Measurements from ENCODE around the gene GPS2.

Gene GPS2

GRCh38 chr17:7304179-7304578 is 11.0 kb downstream of the GPS2 start:
- no peak for DNase-seq (ENCODE audit: low read depth)
- no peak overlapping the region for H3K4me3 ChIP-seq (ENCODE audit: control insufficient read depth, low read depth, low read length)
- no peak for TF ChIP-seq CTCF (IDR thresholded peaks at IDR 0.05; ENCODE audit: control insufficient read depth, insufficient read depth, low read depth, low read length, missing control alignments)

DNA sequence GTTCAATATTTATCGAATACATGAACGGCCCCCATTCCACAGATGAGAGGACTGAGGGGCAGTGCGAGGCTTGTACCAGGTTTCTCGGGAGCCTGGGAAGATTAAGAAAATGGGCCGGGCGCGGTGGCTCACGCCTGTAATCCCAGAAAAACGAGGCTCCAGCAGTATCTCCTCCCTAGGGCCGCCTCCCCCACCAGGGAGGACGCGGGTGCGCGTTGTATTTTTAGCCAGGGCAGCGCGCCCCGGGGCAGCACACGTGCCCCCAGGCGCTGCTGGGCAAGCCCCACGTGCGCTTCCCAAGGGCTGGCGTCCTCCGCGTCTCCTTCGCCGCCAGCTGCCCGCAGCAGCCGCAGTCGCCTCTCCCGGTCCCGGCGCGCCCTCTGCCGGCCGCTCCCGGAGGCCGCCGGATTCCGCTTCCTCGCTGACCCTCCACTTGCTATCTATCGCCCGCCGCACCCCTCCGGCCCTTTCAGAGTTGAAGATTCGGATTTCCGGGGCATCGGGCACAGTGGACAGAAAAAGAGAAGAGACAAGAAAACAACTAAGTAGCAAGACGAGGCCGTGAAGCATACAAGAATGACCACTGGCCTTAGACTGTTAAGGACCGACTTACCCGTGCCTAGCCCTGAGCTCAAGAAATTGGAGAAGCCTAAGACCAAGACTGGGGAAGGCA is 18.8 kb downstream of the GPS2 start:
- H3K4me3 ChIP-seq (ENCODE audit: control insufficient read depth, low read depth, low read length): no peak overlapping the region; the same call in 1 of the 2 replicates
- TF ChIP-seq CTCF (IDR thresholded peaks at IDR 0.05; ENCODE audit: control insufficient read depth, insufficient read depth, low read depth, low read length, missing control alignments): peak; percentile 79
- no peak for DNase-seq (ENCODE audit: low read depth)

DNA sequence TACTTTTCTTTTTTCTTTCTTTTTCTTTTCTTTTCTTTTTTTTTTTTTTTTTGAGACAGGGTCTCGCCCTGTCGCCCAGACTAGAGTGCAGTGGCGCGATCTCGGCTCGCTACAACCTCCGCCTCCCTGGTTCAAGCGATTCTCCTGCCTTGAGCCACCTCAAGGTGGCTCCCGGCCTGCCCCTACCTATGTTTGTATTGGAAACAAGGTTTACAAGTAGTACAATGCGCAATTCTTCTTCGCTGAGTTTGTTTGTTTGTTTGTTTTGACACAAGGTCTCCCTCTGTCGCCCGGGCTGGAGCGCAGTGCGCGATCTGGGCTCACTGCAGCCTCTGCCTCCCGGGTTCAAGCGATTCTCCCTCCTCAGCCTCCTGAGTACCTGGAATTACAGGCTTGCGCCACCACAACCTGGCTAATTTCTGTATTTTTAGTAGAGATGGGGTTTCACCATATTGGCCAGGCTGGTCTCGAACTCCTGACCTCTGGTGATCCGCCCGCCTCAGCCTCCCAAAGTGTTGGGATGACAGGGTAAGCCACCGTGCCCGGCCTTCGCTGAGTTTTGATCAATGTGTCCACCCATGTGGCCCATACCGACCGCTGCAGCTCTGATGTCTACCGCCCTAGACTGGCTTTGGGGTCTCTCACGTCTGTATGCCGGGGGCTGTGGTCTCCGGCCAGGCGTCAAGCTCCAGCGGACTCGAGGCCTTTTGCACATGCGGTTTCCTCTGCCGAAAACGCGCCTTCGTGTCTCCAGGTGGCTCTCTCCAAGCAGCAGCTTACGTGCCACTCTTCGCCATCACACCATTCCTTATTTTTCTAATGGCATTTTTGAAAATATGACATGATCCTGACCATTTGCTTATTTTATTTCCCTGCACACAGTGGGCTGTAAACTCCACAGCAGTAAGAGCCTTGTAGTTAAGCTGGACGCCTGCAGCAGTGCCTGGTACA is 19.7 kb downstream of the GPS2 start:
- DNase-seq (ENCODE audit: low read depth): no peak
- peak overlapping the region; percentile 21; the same call in 1 of the 2 replicates for H3K4me3 ChIP-seq (ENCODE audit: control insufficient read depth, low read depth, low read length)
- TF ChIP-seq CTCF (IDR thresholded peaks at IDR 0.05; ENCODE audit: control insufficient read depth, insufficient read depth, low read depth, low read length, missing control alignments): no peak

GRCh38 chr17:7294614-7295153 is 20.5 kb downstream of the GPS2 start, which contains the start of gene YBX2:
Gene YBX2, minus strand, starts transcription at chr17:7294639. Its CDS starts 139 bp downstream, at chr17:7294500.
- no peak for TF ChIP-seq CTCF (IDR thresholded peaks at IDR 0.05; ENCODE audit: control insufficient read depth, insufficient read depth, low read depth, low read length, missing control alignments)
- peak within 1 kb of the TSS; percentile 21 for H3K4me3 ChIP-seq (ENCODE audit: control insufficient read depth, low read depth, low read length)
- no peak for DNase-seq (ENCODE audit: low read depth)

DNA sequence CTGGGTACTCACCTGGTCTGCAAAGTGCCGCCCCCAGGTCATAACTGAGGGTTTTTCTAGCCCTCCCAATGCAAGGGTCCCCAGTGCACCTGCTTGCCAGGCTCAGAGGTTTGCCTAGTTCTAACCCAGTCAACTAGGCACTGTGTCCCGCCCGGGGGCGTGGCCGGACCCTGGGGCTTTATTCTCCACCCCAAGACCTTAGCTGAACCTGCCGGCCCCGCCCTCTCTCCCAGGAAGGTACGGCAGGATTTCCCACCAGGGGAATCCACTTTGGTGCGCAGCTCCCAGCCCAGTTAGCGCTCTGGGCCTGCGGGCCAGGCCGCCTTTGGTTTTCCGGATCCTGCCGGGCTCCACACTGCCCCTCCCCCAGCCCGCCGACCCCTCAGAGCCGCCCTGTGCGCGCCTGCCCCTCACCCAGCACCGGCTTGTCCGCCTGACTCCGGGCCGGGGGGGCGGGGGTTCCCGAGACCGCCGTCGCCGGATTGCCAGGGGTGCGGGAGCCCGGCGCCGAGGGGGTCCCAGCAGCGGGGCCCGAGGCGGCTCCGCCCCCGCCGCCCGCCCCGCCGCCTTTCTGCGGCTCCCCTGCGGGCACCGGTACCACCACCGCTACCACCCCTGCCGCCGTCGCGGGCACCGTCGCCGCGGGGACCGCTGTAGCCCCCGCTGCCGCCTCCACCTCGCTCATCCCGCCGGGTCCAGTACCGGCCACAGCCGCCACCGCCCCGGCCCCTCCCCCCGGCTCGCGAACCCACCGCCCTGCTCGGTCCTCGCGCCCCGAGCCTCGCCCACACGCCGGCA is 21.1 kb downstream of the GPS2 start:
- TF ChIP-seq CTCF (IDR thresholded peaks at IDR 0.05; ENCODE audit: control insufficient read depth, insufficient read depth, low read depth, low read length, missing control alignments): no peak
- no peak for DNase-seq (ENCODE audit: low read depth)
- no peak overlapping the region for H3K4me3 ChIP-seq (ENCODE audit: control insufficient read depth, low read depth, low read length)

- TF ChIP-seq CTCF (IDR thresholded peaks at IDR 0.05; ENCODE audit: control insufficient read depth, insufficient read depth, low read depth, low read length, missing control alignments): no peak
- no peak for DNase-seq (ENCODE audit: low read depth)
- no peak overlapping the region for H3K4me3 ChIP-seq (ENCODE audit: control insufficient read depth, low read depth, low read length)
Measured at GRCh38 chr17:7293159-7293558, 22.0 kb downstream of the GPS2 start.
